Measurements from ENCODE around the gene ZNF207. TPM values are rescaled to one million over a fixed set of nuclear protein-coding genes. Genes with fewer than 3 reads are reported as not detected.

Gene ZNF207
- total and polyA plus RNA-seq, 9 of the 15 experiments (the other 6 are each of a cell fraction or from before 2014, with no cell fraction given) = 123 to 370 (median 250) TPM

GRCh38 chr17:32341857-32342602 lies 7.9 kb upstream of the ZNF207 start, which contains the start of gene C17orf75:
C17orf75 (minus strand) TSS chr17:32342173; CDS start chr17:32342139, 34 bp downstream.
- WGBS (ENCODE audit: insufficient coverage, low coverage, missing lambda C conversion rate) = 2% methylated on average over 27 of the region's 47 CpGs
- Histone ChIP-seq H3K9ac (ENCODE audit: insufficient read depth in 1 of 2, low read depth in 2 of 2, low read length in 2 of 2) (peak within 1 kb of the TSS; percentile 74 to 92), H4K20me1 (replicated peaks; ENCODE audit: control insufficient read depth, insufficient read depth, low read length) (no peaks in the 10 kb centered on the region), H3K9me3 (replicated peaks; ENCODE audit: control insufficient read depth, insufficient read depth, low read depth, low read length) (no peaks in the 10 kb centered on the region), H3K4me3 (peak within 1 kb of the TSS; percentile 55), H3K4me2 (ENCODE audit: insufficient read depth, low read length) (peak within 1 kb of the TSS; percentile 97), H3K79me2 (ENCODE audit: control insufficient read depth, insufficient read depth, low read length) (peaks cover 14% of the 10 kb centered on the region; the same call in 2 of the 3 replicates), H3K4me1 (replicated peaks in 1 of 2; ENCODE audit: control insufficient read depth in 2 of 2, insufficient read depth in 2 of 2, low read length in 2 of 2) (peaks cover 29 to 34% of the 10 kb centered on the region in 2 experiments), H2AFZ (ENCODE audit: low read depth, low read length) (peak within 1 kb of the TSS; percentile 91), H3K27me3 (ENCODE audit: control insufficient read depth in 2 of 2, insufficient read depth in 2 of 2, low read length in 2 of 2) (no peaks in the 10 kb centered on the region), H3K27ac (ENCODE audit: extremely low read depth, low read depth, low read length) (peak within 1 kb of the TSS; percentile 83), H3K36me3 (ENCODE audit: control insufficient read depth, insufficient read depth, low read length) (peaks cover 5% of the 10 kb centered on the region; the same call in 1 of the 3 replicates), H3K9me1 (ENCODE audit: control insufficient read depth, insufficient read depth, low read length) (no peaks in the 10 kb centered on the region)
- DNase-seq (ENCODE audit: extremely low read depth in 1 of 4, low spot score in 3 of 4) (peak; percentile 76 to 90 (median 80)), FAIRE-seq (peak; percentile 51), ATAC-seq (peak; percentile 93)
- ChIA-PET POLR2A (interaction anchor here (0.6 to 1.8 kb wide), 2 partner anchors 9 to 33 kb away, joined by 4 to 10 read pairs; no protein-coding TSS in a partner anchor), CTCF (ENCODE audit: low intra/inter-chr PET ratio) (no interaction called here)
- intact Hi-C loops (cut with micrococcal nuclease) (loop anchor here (2.0 kb wide), 1 partner anchor 103 kb away; the partner anchor contains the start of gene PSMD11), in situ Hi-C loops (cut with MboI) (no loop called here)
- TSS peak; percentile 94 for BruUV-seq (replicated peaks)
- TF ChIP-seq MBD2 (IDR thresholded peaks at IDR 0.05; ENCODE audit: borderline replicate concordance, low read depth) = peak; percentile 80; the same call in 1 of the 2 replicates
- no peak for TF ChIP-seq SAFB2 (IDR thresholded peaks at IDR 0.05; ENCODE audit: borderline replicate concordance, low read depth, low read length, severe bottlenecking)
- no peak for TF ChIP-seq ASH1L (IDR thresholded peaks at IDR 0.05; ENCODE audit: borderline replicate concordance, low read depth, partially characterized antibody)
- no peak for TF ChIP-seq ZFPM2 (CRISPR knock-in tag; IDR thresholded peaks at IDR 0.05)
- TF ChIP-seq CBX3 (IDR thresholded peaks at IDR 0.05; ENCODE audit: borderline replicate concordance in 1 of 2, low read length in 2 of 2) = peak in 1 of 2 experiments; percentile 80; a peak in 2 of 3 replicates
- TF ChIP-seq MTA3 (IDR thresholded peaks at IDR 0.05; ENCODE audit: borderline replicate concordance) = peak; percentile 95
- no peak for TF ChIP-seq ZBTB26 (CRISPR knock-in tag; IDR thresholded peaks at IDR 0.05)
- no peak for TF ChIP-seq AFF1 (IDR thresholded peaks at IDR 0.05; ENCODE audit: low read depth in 1 of 2, partially characterized antibody in 2 of 2)
- peak; percentile 76; the same call in 1 of the 2 replicates for TF ChIP-seq ZNF24 (IDR thresholded peaks at IDR 0.05)
- TF ChIP-seq BMI1 (IDR thresholded peaks at IDR 0.05; ENCODE audit: low read length) = no peak
- TF ChIP-seq PTRF (tag; IDR thresholded peaks at IDR 0.05) = no peak
- TF ChIP-seq KDM2B (CRISPR knock-in tag; IDR thresholded peaks at IDR 0.05) = peak; percentile 71; the same call in 1 of the 2 replicates
- no peak for TF ChIP-seq MCM3 (IDR thresholded peaks at IDR 0.05)
- no peak for TF ChIP-seq THRB (CRISPR knock-in tag; conservative IDR thresholded peaks at IDR 0.05)
